GM12878 (cell line): ENCODE results near the gene SPPL3. TPM values are rescaled to one million over a fixed set of nuclear protein-coding genes. Genes with fewer than 3 reads are reported as not detected.

ENCODE experiments used
- ATAC-seq: fragments of 200-7000 bp; cut with Tn5 transposase; 3 replicates; pipeline ENCODE4 v1.9.1; 2020; ENCODE audit warnings: mild to moderate bottlenecking, moderate library complexity
- BruUV-seq: library from RNA; stranded (reverse); fragments of 400-500 nt; replicated peaks from 2 replicates; lab custom pipeline; 2021; lab: Mats Ljungman, UMichigan
- CTCF ChIA-PET: fragments of 300-600 bp; sonication (Branson Sonifier 250); formaldehyde crosslinking; extraction: SDS; loops from one replicate; lab custom pipeline; 2021; ENCODE audit warnings: inconsistent platforms; lab: Yijun Ruan, JAX
- POLR2A ChIA-PET: fragments of 350-600 bp; formaldehyde crosslinking; extraction: SDS; loops from one replicate; lab custom pipeline; 2021; ENCODE audit warnings: inconsistent platforms; lab: Charles Lee
- RAD21 ChIA-PET: fragments of 300-600 bp; sonication (Branson Sonifier 250); formaldehyde crosslinking; loops from one replicate; lab custom pipeline; 2023; ENCODE audit warnings: antibody characterized with exemption; ENCODE audit not compliant: unreplicated experiment; lab: Charles Lee
- SMC1A ChIA-PET: fragments of 300-600 bp; sonication (Branson Sonifier 250); formaldehyde crosslinking; loops from one replicate; lab custom pipeline; 2023; ENCODE audit not compliant: unreplicated experiment, uncharacterized antibody; lab: Charles Lee
- DNase-seq: peaks from one replicate; pipeline ENCODE4 v3.0.0-alpha.2; 2011; ENCODE audit warnings: low read depth, low spot score
- FAIRE-seq: peaks from 3 replicates; lab custom pipeline; 2011; peaks lifted over from hg19 to GRCh38; lab: Jason Lieb, UNC
- H2AFZ ChIP-seq: 2 replicates; pipeline ENCODE4 v1.6.0; 2011; ENCODE audit warnings: low read depth, low read length, control low read depth; ENCODE audit not compliant: control insufficient read depth
- H3K27ac ChIP-seq: 2 replicates; pipeline ENCODE4 v1.5.1; 2011; ENCODE audit warnings: control low read depth; ENCODE audit not compliant: control insufficient read depth, insufficient read depth
- H3K27me3 ChIP-seq, 2 experiments: replicated peaks in 1 of 2; 2 replicates each; pipeline versions ENCODE4 v1.6.0 to v1.6.1; 2011; ENCODE audit warnings: low read length in 1 of 2; ENCODE audit not compliant: control insufficient read depth in 2 of 2, insufficient read depth in 2 of 2
- H3K36me3 ChIP-seq, 2 experiments: 2 replicates each; pipeline ENCODE4 v1.5.1; 2011; ENCODE audit warnings: low read length in 1 of 2; ENCODE audit not compliant: control insufficient read depth in 2 of 2, insufficient read depth in 2 of 2
- H3K4me1 ChIP-seq: 2 replicates; pipeline ENCODE4 v1.6.1; 2011; ENCODE audit warnings: mild to moderate bottlenecking, low read length, moderate library complexity, mixed read lengths; ENCODE audit not compliant: control insufficient read depth, insufficient read depth
- H3K4me2 ChIP-seq: 2 replicates; pipeline ENCODE4 v1.6.0; 2011; ENCODE audit warnings: control low read depth; ENCODE audit not compliant: control insufficient read depth, insufficient read depth
- H3K4me3 ChIP-seq: fragments of 200-600 bp; sonication (generic); 2 replicates; pipeline ENCODE4 v1.5.1; 2016
- H3K79me2 ChIP-seq: 2 replicates; pipeline ENCODE4 v1.6.0; 2011; ENCODE audit warnings: low read length; ENCODE audit not compliant: control insufficient read depth, insufficient read depth
- H3K9ac ChIP-seq: 2 replicates; pipeline ENCODE4 v1.8.0; 2011; ENCODE audit warnings: low read length, control low read depth, mixed read lengths; ENCODE audit not compliant: control insufficient read depth, insufficient read depth
- H3K9me3 ChIP-seq: replicated peaks from 3 replicates; pipeline ENCODE4 v1.5.1; 2011; ENCODE audit warnings: mild to moderate bottlenecking, low read length; ENCODE audit not compliant: control insufficient read depth, insufficient read depth
- H4K20me1 ChIP-seq: 2 replicates; pipeline ENCODE4 v1.6.0; 2011; ENCODE audit not compliant: control insufficient read depth, insufficient read depth
- ATF7 ChIP-seq: fragments of 450-650 bp; IDR thresholded peaks from 2 replicates; pipeline ENCODE4 v1.6.1; 2016; ENCODE audit warnings: low read depth, mild to moderate bottlenecking
- CHD1 ChIP-seq: IDR thresholded peaks from 2 replicates; pipeline ENCODE4 v1.6.1; 2012; ENCODE audit warnings: low read depth, low read length, improper control_type of control experiment
- CREM ChIP-seq: IDR thresholded peaks from 2 replicates; pipeline ENCODE4 v1.6.1; 2014; ENCODE audit warnings: antibody characterized with exemption, low read depth
- EED ChIP-seq: sonication (generic); IDR thresholded peaks from 2 replicates; pipeline ENCODE4 v1.6.1; 2016; ENCODE audit warnings: antibody characterized with exemption, low read depth
- GATAD2B ChIP-seq: fragments of 450-650 bp; conservative IDR thresholded peaks from 2 replicates; pipeline ENCODE4 v1.6.1; 2017; ENCODE audit warnings: low read depth, mild to moderate bottlenecking, moderate library complexity
- HCFC1 ChIP-seq: fragments of 150-350 bp; IDR thresholded peaks from 2 replicates; pipeline ENCODE4 v1.6.1; 2014; ENCODE audit warnings: low read length
- IRF4 ChIP-seq: IDR thresholded peaks from 2 replicates; pipeline ENCODE4 v1.6.1; 2011; ENCODE audit warnings: low read depth, low read length
- MTA2 ChIP-seq: fragments of 450-650 bp; IDR thresholded peaks from 2 replicates; pipeline ENCODE4 v1.6.1; 2016; ENCODE audit warnings: low read depth, mild to moderate bottlenecking, moderate library complexity
- MYB ChIP-seq: fragments of 150-350 bp; IDR thresholded peaks from 2 replicates; pipeline ENCODE4 v1.6.1; 2014; ENCODE audit warnings: mild to moderate bottlenecking, low read depth, low read length, borderline replicate concordance
- NR2C2 ChIP-seq: IDR thresholded peaks from 2 replicates; pipeline ENCODE4 v1.6.1; 2011; ENCODE audit warnings: borderline replicate concordance, low read depth; ENCODE audit not compliant: control insufficient read depth, insufficient read length
- PAX8 ChIP-seq: fragments of 450-650 bp; IDR thresholded peaks from 2 replicates; pipeline ENCODE4 v1.6.1; 2017; ENCODE audit warnings: mild to moderate bottlenecking, moderate library complexity
- PML ChIP-seq: IDR thresholded peaks from 2 replicates; pipeline ENCODE4 v1.6.1; 2012; ENCODE audit warnings: low read length, inconsistent platforms
- RFX5 ChIP-seq: IDR thresholded peaks from 2 replicates; pipeline ENCODE4 v1.6.1; 2011; ENCODE audit warnings: low read depth, low read length, improper control_type of control experiment
- SKIL ChIP-seq: fragments of 450-650 bp; IDR thresholded peaks from 2 replicates; pipeline ENCODE4 v1.6.1; 2017; ENCODE audit warnings: mild to moderate bottlenecking, low read depth, inconsistent platforms; ENCODE audit not compliant: poor library complexity, severe bottlenecking
- SREBF2 ChIP-seq: IDR thresholded peaks from 2 replicates; pipeline ENCODE4 v1.6.1; 2012; ENCODE audit warnings: mild to moderate bottlenecking, low read length
- ZZZ3 ChIP-seq: IDR thresholded peaks from 2 replicates; pipeline ENCODE4 v1.6.1; 2011; ENCODE audit warnings: low read depth; ENCODE audit not compliant: control insufficient read depth, insufficient read length
- WGBS: methylation state at CpG from one replicate; pipeline ENCODE4 v1.1.6; 2016; ENCODE audit warnings: low lambda C conversion rate; ENCODE audit not compliant: insufficient replicate concordance, insufficient coverage; ENCODE audit errors: missing lambda C conversion rate; 5-methylcytosine and 5-hydroxymethylcytosine counted together
- in situ Hi-C: fragments of 300-500 bp; cut with MboI; formaldehyde crosslinking; loops from 9 replicates; pipeline ENCODE4 v1.14.3; 2018; ENCODE audit warnings: mixed read lengths
- intact Hi-C: fragments of 100-400 bp; cut with micrococcal nuclease; formaldehyde crosslinking; loops from one replicate; pipeline ENCODE4 v1.14.2; 2022; ENCODE audit not compliant: unreplicated experiment
- polyA plus RNA-seq, 11 experiments: library from polyadenylated mRNA; depleted of rRNA in 4 of 11; unstranded in 6 of 11; stranded (reverse) in 5 of 11; fragments of >200 nt; fragmentation: Nextera tagmentation in 4 of 11; fragmentation: Illumina TruSeq in 1 of 11; extraction: Ambion mirVana in 4 of 11; extraction: Trizol in 1 of 11; gene quantifications; 1 replicate in 1 of 11; 2 replicates in 10 of 11; pipeline versions ENCODE4 v1.2.1 to v1.2.3, GENCODE V29; 2011 to 2016; ENCODE audit warnings: inconsistent platforms in 2 of 11, missing spikeins in 2 of 11, low read depth in 1 of 11
- total RNA-seq, 4 experiments: library from RNA; depleted of rRNA in 3 of 4; stranded (reverse); fragments of >200 nt in 3 of 4; fragmentation: Illumina TruSeq in 1 of 4; extraction: Trizol in 1 of 4; gene quantifications; 2 replicates each; pipeline versions ENCODE4 v1.2.1 to v1.2.3, GENCODE V29; 2013 to 2021
- TF ChIP-seq, protein P1 (sequence below): fragments of 150-350 bp; IDR thresholded peaks from 2 replicates; pipeline ENCODE4 v1.6.1; 2016; ENCODE audit warnings: low read depth, low read length
- TF ChIP-seq, protein P2 (sequence below): IDR thresholded peaks from 2 replicates; pipeline ENCODE4 v1.6.1; 2011; ENCODE audit warnings: mild to moderate bottlenecking, low read depth, low read length, moderate library complexity; ENCODE audit not compliant: insufficient replicate concordance

The SPPL3 gene
- total and polyA plus RNA-seq, 10 of the 15 experiments (the other 5 are each of a cell fraction or from before 2014, with no cell fraction given): 4.3 to 45.5 (median 11.7) TPM

GRCh38 chr12:120826335-120826734 lies 77.8 kb downstream of the SPPL3 start:
- Histone ChIP-seq H3K4me1 (peaks cover 30% of the 10 kb centered on the region), H3K4me3 (no peak overlapping the region), H3K9ac (no peak overlapping the region), H3K27ac (no peak overlapping the region), H3K27me3 (no peaks in the 10 kb centered on the region), H3K4me2 (no peak overlapping the region), H4K20me1 (no peaks in the 10 kb centered on the region; the same call in none of the 2 replicates), H3K9me3 (no peaks in the 10 kb centered on the region), H3K79me2 (peaks cover 61% of the 10 kb centered on the region), H2AFZ (no peak overlapping the region), H3K36me3 (no peaks in the 10 kb centered on the region)
- intact Hi-C loops: no loop called here
- TF ChIP-seq, protein P1, sequence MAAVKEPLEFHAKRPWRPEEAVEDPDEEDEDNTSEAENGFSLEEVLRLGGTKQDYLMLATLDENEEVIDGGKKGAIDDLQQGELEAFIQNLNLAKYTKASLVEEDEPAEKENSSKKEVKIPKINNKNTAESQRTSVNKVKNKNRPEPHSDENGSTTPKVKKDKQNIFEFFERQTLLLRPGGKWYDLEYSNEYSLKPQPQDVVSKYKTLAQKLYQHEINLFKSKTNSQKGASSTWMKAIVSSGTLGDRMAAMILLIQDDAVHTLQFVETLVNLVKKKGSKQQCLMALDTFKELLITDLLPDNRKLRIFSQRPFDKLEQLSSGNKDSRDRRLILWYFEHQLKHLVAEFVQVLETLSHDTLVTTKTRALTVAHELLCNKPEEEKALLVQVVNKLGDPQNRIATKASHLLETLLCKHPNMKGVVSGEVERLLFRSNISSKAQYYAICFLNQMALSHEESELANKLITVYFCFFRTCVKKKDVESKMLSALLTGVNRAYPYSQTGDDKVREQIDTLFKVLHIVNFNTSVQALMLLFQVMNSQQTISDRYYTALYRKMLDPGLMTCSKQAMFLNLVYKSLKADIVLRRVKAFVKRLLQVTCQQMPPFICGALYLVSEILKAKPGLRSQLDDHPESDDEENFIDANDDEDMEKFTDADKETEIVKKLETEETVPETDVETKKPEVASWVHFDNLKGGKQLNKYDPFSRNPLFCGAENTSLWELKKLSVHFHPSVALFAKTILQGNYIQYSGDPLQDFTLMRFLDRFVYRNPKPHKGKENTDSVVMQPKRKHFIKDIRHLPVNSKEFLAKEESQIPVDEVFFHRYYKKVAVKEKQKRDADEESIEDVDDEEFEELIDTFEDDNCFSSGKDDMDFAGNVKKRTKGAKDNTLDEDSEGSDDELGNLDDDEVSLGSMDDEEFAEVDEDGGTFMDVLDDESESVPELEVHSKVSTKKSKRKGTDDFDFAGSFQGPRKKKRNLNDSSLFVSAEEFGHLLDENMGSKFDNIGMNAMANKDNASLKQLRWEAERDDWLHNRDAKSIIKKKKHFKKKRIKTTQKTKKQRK: no peak
- TF ChIP-seq IRF4 (no peak), CREM (no peak), MTA2 (no peak), GATAD2B (no peak), SKIL (no peak), PAX8 (no peak), SREBF2 (no peak), ATF7 (no peak), ZZZ3 (no peak), MYB (no peak), PML (no peak), HCFC1 (no peak), RFX5 (no peak), CHD1 (no peak), NR2C2 (no peak), EED (no peak)
- TF ChIP-seq, protein P2, sequence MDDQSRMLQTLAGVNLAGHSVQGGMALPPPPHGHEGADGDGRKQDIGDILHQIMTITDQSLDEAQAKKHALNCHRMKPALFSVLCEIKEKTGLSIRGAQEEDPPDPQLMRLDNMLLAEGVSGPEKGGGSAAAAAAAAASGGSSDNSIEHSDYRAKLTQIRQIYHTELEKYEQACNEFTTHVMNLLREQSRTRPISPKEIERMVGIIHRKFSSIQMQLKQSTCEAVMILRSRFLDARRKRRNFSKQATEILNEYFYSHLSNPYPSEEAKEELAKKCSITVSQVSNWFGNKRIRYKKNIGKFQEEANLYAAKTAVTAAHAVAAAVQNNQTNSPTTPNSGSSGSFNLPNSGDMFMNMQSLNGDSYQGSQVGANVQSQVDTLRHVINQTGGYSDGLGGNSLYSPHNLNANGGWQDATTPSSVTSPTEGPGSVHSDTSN: no peak
- RAD21 ChIA-PET: interaction anchor here (1.3 kb wide), 1 partner anchor 26 kb away, joined by 3 read pairs; no protein-coding TSS in a partner anchor
- DNase-seq (no peak), ATAC-seq (no peak), FAIRE-seq (no peak)
- POLR2A ChIA-PET: no interaction called here
- 87% methylated on average over 4 of the region's 4 CpGs for WGBS
- CTCF ChIA-PET: interaction anchor here (1.1 to 1.4 kb wide), 3 partner anchors 10 to 51 kb away, joined by 3 read pairs; no protein-coding TSS in a partner anchor
- SMC1A ChIA-PET: interaction anchor here (1.4 to 13.4 kb wide), 4 partner anchors 11 to 26 kb away, joined by 3 to 164 read pairs (median 70); no protein-coding TSS in a partner anchor
- in situ Hi-C loops: no loop called here
- no TSS peak for BruUV-seq
